HG02642 (cell line): ENCODE measurements around the gene BAD.

Experiments used
- ATAC-seq: cut with Tn5 transposase; IDR thresholded peaks from one replicate; pipeline ENCODE4 v1.9.1; 2021; ENCODE audit warnings: mild to moderate bottlenecking; ENCODE audit not compliant: unreplicated experiment, poor library complexity

The BAD gene

GRCh38 chr11:64247729-64248531, 36.5 kb downstream of the BAD start:
- no peak for ATAC-seq

GRCh38 chr11:64246871-64247728, 37.4 kb downstream of the BAD start, which contains the start of gene PPP1R14B:
TSS of gene PPP1R14B (minus strand) at chr11:64246943. CDS start at chr11:64246673, 270 bp downstream.
- ATAC-seq: peak; percentile 37

GRCh38 chr11:64246621-64246870, 37.9 kb downstream of the BAD start:
- peak; percentile 10 for ATAC-seq

DNA sequence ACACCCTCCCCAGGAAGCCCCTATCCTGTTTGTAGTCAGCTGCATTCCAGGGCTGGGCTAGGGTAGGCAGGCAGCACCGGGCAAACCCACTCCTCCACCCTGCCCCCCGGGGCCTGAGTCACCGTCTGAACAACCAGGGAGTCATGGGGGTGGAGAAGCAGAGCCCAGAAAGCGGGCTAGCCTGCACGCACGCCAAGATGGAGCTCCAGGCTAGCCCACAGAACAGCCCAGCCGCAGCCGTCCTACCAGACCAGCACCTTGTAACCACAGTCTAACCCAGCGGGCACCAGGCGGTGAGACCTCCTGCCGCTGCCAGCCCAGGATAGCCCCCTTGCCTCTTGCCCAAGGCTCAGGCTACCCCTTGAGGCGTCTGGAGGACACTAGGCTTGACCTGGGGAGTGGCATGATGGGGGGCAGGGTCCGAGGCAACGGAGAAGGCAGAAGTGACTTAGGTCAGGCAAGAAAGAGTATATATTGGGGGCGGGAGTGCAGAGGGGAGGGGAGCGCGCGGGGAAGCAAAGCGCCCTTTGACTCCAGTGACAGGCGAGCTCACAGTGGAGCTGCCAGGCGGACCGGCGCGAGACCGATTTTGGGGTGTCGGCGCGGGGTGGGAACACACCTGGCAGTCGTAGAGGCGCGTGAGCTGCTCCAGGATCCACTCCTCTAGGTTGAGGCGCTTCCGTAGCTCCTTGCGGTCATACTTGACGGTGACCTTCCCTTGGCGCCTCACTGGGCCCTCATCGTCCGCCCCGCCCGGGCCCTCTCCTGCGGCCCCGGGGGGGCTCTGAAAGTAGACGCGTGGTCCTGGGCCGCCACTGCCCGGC, 38.5 kb downstream of the BAD start:
- ATAC-seq: no peak

DNA sequence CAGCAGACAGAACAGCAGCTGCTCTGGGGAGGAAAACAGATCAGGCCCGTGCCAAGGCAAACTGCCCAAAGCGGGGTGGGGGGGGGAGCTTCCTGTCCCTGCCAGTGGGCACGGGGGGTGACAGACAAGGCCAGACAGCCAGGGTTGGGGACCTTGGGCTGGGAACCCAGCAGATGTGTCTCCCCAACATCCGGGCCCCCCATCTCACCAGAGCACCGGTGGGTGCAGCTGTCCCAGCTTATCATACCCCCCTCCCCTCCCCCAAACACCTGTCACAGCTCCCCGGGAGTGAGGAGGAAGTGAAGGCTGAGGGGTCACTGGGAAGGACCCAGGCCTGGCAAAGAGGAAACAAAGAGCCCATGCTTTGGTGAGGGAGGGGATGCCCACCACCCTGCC, 39.1 kb downstream of the BAD start:
- no peak for ATAC-seq

DNA sequence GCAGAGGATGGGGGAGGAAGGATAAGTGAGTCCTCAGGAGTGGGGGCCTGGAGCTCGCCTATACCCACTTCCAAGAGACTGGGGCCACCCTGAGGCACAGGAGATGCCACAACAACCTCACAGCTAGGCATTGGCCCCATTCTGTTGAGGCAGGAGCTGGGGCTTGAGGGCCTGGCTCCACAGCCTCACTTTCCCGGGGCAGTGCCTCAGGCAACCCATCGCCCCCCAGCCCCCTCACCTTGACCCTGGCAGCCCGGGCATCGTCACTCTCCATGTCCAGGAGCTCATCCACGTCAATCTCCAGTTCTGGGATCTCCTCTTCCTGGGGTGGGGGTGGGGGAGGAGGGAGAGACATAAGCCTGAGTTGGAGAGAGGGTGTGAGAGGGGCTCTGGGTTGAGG, 39.5 kb downstream of the BAD start:
- no peak for ATAC-seq

GRCh38 chr11:64244107-64244506, 40.4 kb downstream of the BAD start:
- ATAC-seq: no peak

- ATAC-seq: no peak
These were observed 41.1 kb downstream of the BAD start for GRCh38 chr11:64243236-64243854.

DNA sequence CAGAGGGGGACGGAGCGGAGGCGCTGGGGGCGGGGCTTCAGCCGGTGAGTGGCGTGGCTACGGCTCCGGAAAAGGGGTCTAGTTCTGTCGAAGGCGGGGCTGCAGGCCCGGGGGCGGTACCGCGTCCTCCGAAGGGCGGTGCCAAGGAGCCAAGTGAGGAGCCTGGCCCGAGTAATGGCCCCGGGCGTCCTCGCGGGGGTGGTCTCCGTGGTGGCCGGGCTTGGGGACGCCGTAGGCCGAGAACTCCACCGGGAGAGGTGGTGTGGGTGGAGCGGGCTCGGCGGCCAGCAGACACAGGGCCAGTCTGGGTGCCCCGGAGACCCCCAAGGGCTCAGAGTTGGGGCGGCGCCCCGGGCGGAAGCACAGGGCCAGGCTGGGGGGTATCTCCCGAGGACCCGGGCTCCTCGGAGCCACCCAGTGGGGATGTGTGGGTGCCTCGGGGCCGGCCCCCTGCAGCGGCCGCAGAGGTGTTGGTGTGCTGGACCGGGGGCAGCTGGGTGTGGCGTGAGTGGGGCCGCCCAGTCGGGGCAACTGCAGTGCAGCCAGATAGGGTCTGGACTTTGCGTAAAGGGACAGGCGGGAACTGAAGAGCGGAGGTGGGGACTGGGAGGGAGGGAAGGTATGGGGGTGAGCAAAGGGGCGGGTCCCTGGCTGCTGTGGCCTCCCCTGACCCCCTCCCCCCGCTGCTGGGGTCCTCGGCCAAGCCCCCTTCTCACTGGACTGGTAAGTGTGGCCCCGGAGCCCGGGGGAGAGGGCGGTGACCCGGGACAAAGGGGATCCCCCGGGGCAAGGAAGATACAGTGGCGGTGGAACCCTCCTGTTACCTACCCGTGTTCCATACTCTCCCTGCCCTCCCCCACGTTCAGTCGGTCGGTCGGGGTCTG, 42.7 kb downstream of the BAD start:
- peak; percentile 11 for ATAC-seq

DNA sequence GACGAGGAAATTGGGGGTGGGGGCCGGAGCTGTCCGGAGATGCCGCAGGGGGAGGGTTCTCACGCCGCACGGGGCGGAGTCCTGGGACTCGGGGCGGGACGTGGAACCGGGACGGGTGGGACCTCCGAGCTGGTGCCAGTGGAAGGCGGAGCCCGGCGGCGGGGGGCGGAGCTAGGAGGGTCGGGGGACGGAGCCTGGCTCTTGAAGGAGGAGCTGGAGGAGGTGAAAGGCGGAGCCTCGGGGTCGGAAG, 43.3 kb downstream of the BAD start:
- ATAC-seq: peak; percentile 73

DNA sequence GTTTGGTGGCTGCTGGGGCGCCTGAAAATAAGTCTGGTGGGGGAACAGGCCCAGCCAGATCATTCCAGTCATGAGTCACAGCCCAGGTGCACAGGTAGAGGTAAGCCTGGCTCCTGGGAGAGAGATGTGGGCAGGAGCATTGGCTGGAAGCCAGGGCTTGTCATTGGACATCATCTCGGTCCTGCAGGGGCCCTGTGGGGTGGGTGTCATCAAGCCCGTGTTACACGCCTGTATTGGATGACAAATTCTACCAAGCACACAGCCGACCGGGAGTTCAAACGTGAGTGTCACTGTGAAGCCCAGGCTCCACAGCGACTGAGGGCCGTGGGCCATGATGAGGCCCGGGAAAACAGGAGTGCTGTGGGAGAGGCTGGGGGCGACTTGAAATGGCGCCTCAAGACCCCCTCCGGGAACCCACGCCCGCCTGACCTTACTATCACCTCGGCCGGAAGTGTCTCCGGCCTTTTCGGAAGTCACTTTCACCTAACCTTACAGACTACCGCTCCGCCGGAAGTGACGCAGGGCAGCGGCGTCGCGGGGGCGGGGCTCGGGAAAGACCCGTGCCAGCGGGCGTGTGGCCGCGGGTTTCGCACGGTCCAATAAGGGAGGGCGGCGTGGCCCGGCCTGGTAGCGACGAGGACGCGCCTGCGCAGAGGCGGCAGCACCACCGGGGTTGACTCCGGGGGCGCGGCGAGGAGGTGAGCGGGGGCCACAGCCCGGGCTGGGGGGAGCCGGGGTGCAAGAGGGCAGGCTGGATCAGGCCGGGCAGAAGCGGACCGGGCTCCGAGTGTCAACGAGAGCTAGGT, 43.8 kb downstream of the BAD start, which contains the start of gene FKBP2:
FKBP2 (plus strand) TSS at position 661 of the 806 bp plus-strand sequence. CDS start 1,293 bp downstream, outside the sequence.
- ATAC-seq: peak; percentile 56

- ATAC-seq: no peak
These were observed 44.6 kb downstream of the BAD start for GRCh38 chr11:64239662-64240434.

GRCh38 chr11:64238999-64239398, 45.5 kb downstream of the BAD start:
- no peak for ATAC-seq

GRCh38 chr11:64238076-64238475, 46.4 kb downstream of the BAD start:
- no peak for ATAC-seq

DNA sequence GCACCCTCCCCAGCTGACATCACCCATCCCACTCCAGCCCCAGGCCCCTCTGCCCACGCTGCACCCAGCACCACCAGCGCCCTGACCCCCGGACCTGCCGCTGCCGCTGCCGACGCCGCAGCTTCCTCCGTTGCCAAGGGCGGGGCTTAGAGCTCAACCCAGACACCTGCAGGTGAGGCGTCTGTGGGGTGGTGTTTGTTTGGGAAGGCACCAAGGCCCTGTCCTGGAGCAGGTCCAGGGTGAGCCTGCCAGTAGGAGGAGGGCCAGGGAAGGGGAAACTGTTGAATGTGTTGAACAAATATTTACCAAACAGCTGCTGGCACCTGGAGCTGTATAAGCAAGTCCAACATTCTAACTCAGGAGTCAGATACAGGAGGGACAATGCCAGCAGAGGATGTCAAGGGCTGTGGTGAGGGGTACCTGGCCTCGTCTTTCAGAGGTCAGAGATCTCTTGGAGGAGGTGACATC, 46.9 kb downstream of the BAD start:
- ATAC-seq: no peak

DNA sequence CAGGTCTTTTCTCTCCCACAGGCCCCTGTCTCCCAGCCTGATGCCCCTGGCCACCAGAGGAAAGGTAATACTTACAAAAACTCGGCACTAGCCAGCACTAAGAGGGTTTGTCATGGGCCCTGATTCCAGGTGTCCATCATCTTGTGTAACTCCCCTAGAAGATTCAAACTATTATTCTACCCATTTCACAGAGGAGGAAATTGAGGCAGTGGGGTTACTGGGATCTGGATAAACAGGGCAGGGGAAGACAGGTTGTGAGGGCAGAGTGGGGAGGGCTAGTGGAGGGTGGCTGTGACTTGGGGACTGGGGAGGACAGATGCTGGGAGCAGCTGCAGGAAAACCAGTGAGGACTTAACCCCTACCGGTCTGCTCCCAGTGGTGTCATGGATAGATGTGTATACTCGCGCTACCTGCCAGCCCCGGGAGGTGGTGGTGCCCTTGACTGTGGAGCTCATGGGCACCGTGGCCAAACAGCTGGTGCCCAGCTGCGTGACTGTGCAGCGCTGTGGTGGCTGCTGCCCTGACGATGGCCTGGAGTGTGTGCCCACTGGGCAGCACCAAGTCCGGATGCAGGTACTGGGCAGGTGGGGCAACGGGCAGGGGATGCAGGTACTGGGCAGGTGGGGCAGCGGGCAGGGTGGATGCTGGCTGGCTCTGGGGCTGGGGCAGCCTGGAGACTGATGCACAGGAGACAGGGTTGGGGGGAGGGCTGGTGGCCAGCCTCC, 48.9 kb downstream of the BAD start:
- ATAC-seq: no peak

DNA sequence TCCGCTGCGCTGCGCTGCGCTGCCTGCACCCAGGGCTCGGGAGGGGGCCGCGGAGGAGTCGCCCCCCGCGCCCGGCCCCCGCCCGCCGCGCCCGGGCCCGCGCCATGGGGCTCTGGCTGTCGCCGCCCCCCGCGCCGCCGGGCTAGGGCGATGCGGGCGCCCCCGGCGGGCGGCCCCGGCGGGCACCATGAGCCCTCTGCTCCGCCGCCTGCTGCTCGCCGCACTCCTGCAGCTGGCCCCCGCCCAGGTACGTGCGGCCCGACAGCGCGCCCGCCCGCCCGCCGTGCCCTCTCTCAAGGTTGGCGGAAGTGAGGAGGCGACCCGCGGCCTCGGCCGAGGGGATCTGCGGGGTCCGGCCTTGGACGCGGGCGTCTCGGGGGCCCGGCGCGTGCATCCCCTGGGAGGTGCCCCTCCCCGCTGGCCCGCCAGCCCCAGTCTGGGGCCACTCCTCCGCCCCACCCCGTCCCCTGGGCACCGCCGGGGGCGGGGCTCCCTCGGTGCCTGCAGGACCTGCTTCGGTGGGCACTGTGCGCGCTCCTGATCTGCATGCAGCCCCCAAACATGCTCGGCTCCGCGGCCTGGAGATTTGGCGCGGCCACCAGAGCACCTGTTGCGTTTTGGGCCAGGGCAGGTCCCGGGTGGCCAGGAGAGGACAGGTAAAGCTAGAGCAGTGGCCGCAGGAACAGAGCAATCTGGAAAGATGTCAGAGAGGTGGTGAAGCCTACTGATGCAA, 49.7 kb downstream of the BAD start:
- ATAC-seq: peak; percentile 35
